Astrocyte (in vitro differentiated cells and primary cell): ENCODE results near the gene ZSCAN30.

Source experiments
- CTCF ChIP-seq: IDR thresholded peaks from 2 replicates; pipeline ENCODE4 v1.5.1; 2011; ENCODE audit warnings: low read depth, mild to moderate bottlenecking, inconsistent platforms, low read length, moderate library complexity; ENCODE audit not compliant: insufficient read depth
- EZH2 ChIP-seq: IDR thresholded peaks from 2 replicates; pipeline ENCODE4 v1.6.1; 2012; ENCODE audit warnings: mild to moderate bottlenecking, low read length, inconsistent platforms; ENCODE audit not compliant: insufficient read depth

GRCh38 chr18:35278085-35278484 is 11.9 kb downstream of the ZSCAN30 start:
- TF ChIP-seq CTCF (no peak), EZH2 (no peak)
